Gastrocnemius medialis (tissue), 4 donors: ENCODE data around the gene USP31.

Experiments used
- CTCF ChIP-seq, 5 experiments: fragments of 450-650 bp in 3 of 5; fragments of 200-600 bp in 2 of 5; sonication (generic) in 2 of 5; IDR thresholded peaks in 4 of 5; conservative IDR thresholded peaks in 1 of 5; 1 replicate in 4 of 5; 2 replicates in 1 of 5; pipeline ENCODE4 v1.5.1; 2016 to 2019; ENCODE audit warnings: antibody characterized with exemption in 5 of 5, mild to moderate bottlenecking in 3 of 5, moderate library complexity in 3 of 5
- POLR2A ChIP-seq, 2 donors: fragments of 450-650 bp; IDR thresholded peaks; one replicate each; pipeline ENCODE4 v1.6.1; 2017; ENCODE audit warnings: antibody characterized with exemption in 2 of 2, mild to moderate bottlenecking in 2 of 2, moderate library complexity in 2 of 2

GRCh38 chr16:23101012-23101550 is 48.2 kb downstream of the USP31 start:
- TF ChIP-seq CTCF (IDR thresholded peaks at IDR 0.05 in 4 of 5, conservative IDR thresholded peaks at IDR 0.05 in 1 of 5) (no peak), POLR2A (IDR thresholded peaks at IDR 0.05) (no peak)
